WTC11 (cell line): ENCODE data around the gene TBC1D24. TPM values are rescaled to one million over a fixed set of nuclear protein-coding genes. Genes with fewer than 3 reads are reported as not detected.

Experiments
- ATAC-seq: fragments of 200-7000 bp; cut with Tn5 transposase; 2 replicates; pipeline ENCODE4 v1.10.0; 2021; ENCODE audit warnings: mild to moderate bottlenecking, moderate library complexity
- CTCF ChIA-PET: fragments of 300-600 bp; sonication (Branson Sonifier 250); formaldehyde crosslinking; loops from one replicate; lab custom pipeline; 2021; ENCODE audit warnings: antibody characterized with exemption; lab: Charles Lee
- POLR2A ChIA-PET: fragments of 350-600 bp; sonication (Branson Sonifier 250); formaldehyde crosslinking; loops from one replicate; lab custom pipeline; 2021; ENCODE audit warnings: antibody characterized with exemption; lab: Charles Lee
- DNase-seq: peaks from one replicate; pipeline ENCODE4 v3.0.0; 2021; ENCODE audit warnings: low spot score
- H3K27ac Mint-ChIP-seq: 2 replicates; pipeline ENCODE4 v1.8.0; 2021; ENCODE audit warnings: mixed read lengths
- H3K27me3 Mint-ChIP-seq: 2 replicates; pipeline ENCODE4 v1.8.0; 2021; ENCODE audit warnings: low read depth, mild to moderate bottlenecking, moderate library complexity, mixed read lengths
- H3K36me3 Mint-ChIP-seq: 2 replicates; pipeline ENCODE4 v1.8.0; 2021; ENCODE audit warnings: mixed read lengths
- H3K4me1 Mint-ChIP-seq: 2 replicates; pipeline ENCODE4 v1.8.0; 2022; ENCODE audit warnings: mixed read lengths
- H3K4me3 Mint-ChIP-seq: 2 replicates; pipeline ENCODE4 v1.8.0; 2021; ENCODE audit warnings: mild to moderate bottlenecking, moderate library complexity, mixed read lengths
- H3K9me3 Mint-ChIP-seq: 2 replicates; pipeline ENCODE4 v1.8.0; 2021; ENCODE audit warnings: mixed read lengths
- ATF3 ChIP-seq: sonication (generic); formaldehyde crosslinking; conservative IDR thresholded peaks from 2 replicates; pipeline ENCODE4 v1.8.1; 2022; ENCODE audit warnings: mild to moderate bottlenecking, missing genetic modification reagents
- EMX1 ChIP-seq: fragments of 250-450 bp; sonication (Bioruptor Pico); IDR thresholded peaks from 2 replicates; pipeline ENCODE4 v1.8.0; 2021; ENCODE audit warnings: mild to moderate bottlenecking
- FOXJ3 ChIP-seq: sonication (generic); formaldehyde crosslinking; IDR thresholded peaks from 2 replicates; pipeline ENCODE4 v1.9.0; 2021; ENCODE audit warnings: missing genetic modification reagents, mild to moderate bottlenecking, borderline replicate concordance
- FOXK1 ChIP-seq: sonication (generic); formaldehyde crosslinking; IDR thresholded peaks from 2 replicates; pipeline ENCODE4 v1.8.0; 2022; ENCODE audit warnings: mild to moderate bottlenecking, moderate library complexity, missing genetic modification reagents
- GABPB1 ChIP-seq: sonication (generic); formaldehyde crosslinking; IDR thresholded peaks from 2 replicates; pipeline ENCODE4 v1.8.1; 2023; ENCODE audit warnings: mild to moderate bottlenecking, missing genetic modification reagents
- JUN ChIP-seq: sonication (generic); formaldehyde crosslinking; IDR thresholded peaks from 2 replicates; pipeline ENCODE4 v1.8.0; 2023; ENCODE audit warnings: mild to moderate bottlenecking, missing genetic modification reagents
- MYBL2 ChIP-seq: sonication (generic); formaldehyde crosslinking; IDR thresholded peaks from 2 replicates; pipeline ENCODE4 v1.8.1; 2023; ENCODE audit warnings: mild to moderate bottlenecking, moderate library complexity, missing genetic modification reagents
- NFATC4 ChIP-seq: fragments of 250-450 bp; sonication (Bioruptor Pico); IDR thresholded peaks from 2 replicates; pipeline ENCODE4 v1.9.0; 2021; ENCODE audit warnings: mild to moderate bottlenecking
- NFE2L1 ChIP-seq: sonication (generic); formaldehyde crosslinking; IDR thresholded peaks from 2 replicates; pipeline ENCODE4 v1.8.1; 2023; ENCODE audit warnings: missing genetic modification reagents
- NR2C2 ChIP-seq: sonication (generic); formaldehyde crosslinking; IDR thresholded peaks from 2 replicates; pipeline ENCODE4 v1.8.0; 2022; ENCODE audit warnings: mild to moderate bottlenecking, missing genetic modification reagents
- OVOL2 ChIP-seq: fragments of 250-450 bp; sonication (Bioruptor Pico); IDR thresholded peaks from 2 replicates; pipeline ENCODE4 v1.9.0; 2021; ENCODE audit warnings: mild to moderate bottlenecking, borderline replicate concordance
- SP1 ChIP-seq: sonication (generic); formaldehyde crosslinking; conservative IDR thresholded peaks from 2 replicates; pipeline ENCODE4 v1.8.1; 2022; ENCODE audit warnings: missing genetic modification reagents
- TEAD4 ChIP-seq: sonication (generic); formaldehyde crosslinking; IDR thresholded peaks from 2 replicates; pipeline ENCODE4 v1.8.0; 2022; ENCODE audit warnings: mild to moderate bottlenecking, missing genetic modification reagents
- USF1 ChIP-seq: sonication (generic); formaldehyde crosslinking; IDR thresholded peaks from 2 replicates; pipeline ENCODE4 v1.8.0; 2022; ENCODE audit warnings: mild to moderate bottlenecking, missing genetic modification reagents
- USF2 ChIP-seq: sonication (generic); formaldehyde crosslinking; IDR thresholded peaks from 2 replicates; pipeline ENCODE4 v1.8.1; 2023; ENCODE audit warnings: mild to moderate bottlenecking, missing genetic modification reagents, moderate library complexity
- ZNF121 ChIP-seq: sonication (generic); formaldehyde crosslinking; IDR thresholded peaks from 2 replicates; pipeline ENCODE4 v1.8.0; 2023; ENCODE audit warnings: missing genetic modification reagents
- ZNF263 ChIP-seq: sonication (generic); formaldehyde crosslinking; IDR thresholded peaks from 2 replicates; pipeline ENCODE4 v1.8.1; 2022; ENCODE audit warnings: low read depth, mild to moderate bottlenecking, moderate library complexity, missing genetic modification reagents
- ZNF317 ChIP-seq: sonication (generic); formaldehyde crosslinking; IDR thresholded peaks from 2 replicates; pipeline ENCODE4 v1.8.1; 2023; ENCODE audit warnings: low read depth, mild to moderate bottlenecking, moderate library complexity, missing genetic modification reagents, borderline replicate concordance
- ZNF416 ChIP-seq: fragments of 250-450 bp; sonication (Bioruptor Pico); IDR thresholded peaks from 2 replicates; pipeline ENCODE4 v1.9.0; 2021; ENCODE audit warnings: mild to moderate bottlenecking, inconsistent platforms
- total RNA-seq: library from RNA; stranded (reverse); gene quantifications from 3 replicates; pipeline ENCODE4 v1.2.3, GENCODE V29; 2021
- TF ChIP-seq, protein P1 (sequence below): sonication (generic); formaldehyde crosslinking; conservative IDR thresholded peaks from 2 replicates; pipeline ENCODE4 v1.8.1; 2023; ENCODE audit warnings: mild to moderate bottlenecking, low read depth, missing genetic modification reagents, moderate library complexity

TBC1D24 gene
- total RNA-seq, 1 experiment from 2014 or later: 21.0 TPM

DNA sequence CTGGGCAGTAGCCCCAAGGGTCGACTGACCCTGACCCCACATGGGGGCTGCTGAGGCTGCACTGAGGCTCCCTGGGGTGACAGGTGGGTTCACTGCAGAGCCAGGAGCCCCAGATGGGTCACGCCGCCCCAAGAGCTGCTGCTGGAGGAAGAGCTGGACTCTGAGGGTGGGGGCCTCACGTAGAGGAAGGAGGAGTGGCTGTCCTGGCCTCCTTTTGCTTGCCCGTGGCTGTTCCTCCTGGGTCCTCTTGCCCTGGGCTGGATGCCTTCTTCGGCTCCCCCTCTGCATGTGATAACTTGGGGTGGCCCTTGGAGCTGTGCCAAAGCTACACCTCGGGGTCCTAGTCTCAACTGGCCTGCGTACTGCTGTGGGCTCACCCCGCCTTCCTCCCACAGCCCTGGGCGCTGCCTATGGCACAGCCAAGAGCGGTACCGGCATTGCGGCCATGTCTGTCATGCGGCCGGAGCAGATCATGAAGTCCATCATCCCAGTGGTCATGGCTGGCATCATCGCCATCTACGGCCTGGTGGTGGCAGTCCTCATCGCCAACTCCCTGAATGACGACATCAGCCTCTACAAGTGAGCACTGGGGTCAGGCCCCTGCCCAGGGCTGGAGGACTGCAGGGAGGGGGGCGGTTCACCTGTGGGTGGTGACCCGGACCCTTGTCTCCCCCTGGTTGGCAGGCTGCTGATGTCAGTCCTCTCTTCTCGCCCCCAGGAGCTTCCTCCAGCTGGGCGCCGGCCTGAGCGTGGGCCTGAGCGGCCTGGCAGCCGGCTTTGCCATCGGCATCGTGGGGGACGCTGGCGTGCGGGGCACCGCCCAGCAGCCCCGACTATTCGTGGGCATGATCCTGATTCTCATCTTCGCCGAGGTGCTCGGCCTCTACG, 44.1 kb downstream of the TBC1D24 start:
- POLR2A ChIA-PET: interaction anchor here (3.7 kb wide), 1 partner anchor 12 kb away, joined by 17 read pairs; the partner anchor contains the start of gene CEMP1
- DNase-seq (no peak), ATAC-seq (no peak)
- H3K4me1 Mint-ChIP-seq: peaks cover 26% of the 10 kb centered on the region
- TF ChIP-seq, protein P1, sequence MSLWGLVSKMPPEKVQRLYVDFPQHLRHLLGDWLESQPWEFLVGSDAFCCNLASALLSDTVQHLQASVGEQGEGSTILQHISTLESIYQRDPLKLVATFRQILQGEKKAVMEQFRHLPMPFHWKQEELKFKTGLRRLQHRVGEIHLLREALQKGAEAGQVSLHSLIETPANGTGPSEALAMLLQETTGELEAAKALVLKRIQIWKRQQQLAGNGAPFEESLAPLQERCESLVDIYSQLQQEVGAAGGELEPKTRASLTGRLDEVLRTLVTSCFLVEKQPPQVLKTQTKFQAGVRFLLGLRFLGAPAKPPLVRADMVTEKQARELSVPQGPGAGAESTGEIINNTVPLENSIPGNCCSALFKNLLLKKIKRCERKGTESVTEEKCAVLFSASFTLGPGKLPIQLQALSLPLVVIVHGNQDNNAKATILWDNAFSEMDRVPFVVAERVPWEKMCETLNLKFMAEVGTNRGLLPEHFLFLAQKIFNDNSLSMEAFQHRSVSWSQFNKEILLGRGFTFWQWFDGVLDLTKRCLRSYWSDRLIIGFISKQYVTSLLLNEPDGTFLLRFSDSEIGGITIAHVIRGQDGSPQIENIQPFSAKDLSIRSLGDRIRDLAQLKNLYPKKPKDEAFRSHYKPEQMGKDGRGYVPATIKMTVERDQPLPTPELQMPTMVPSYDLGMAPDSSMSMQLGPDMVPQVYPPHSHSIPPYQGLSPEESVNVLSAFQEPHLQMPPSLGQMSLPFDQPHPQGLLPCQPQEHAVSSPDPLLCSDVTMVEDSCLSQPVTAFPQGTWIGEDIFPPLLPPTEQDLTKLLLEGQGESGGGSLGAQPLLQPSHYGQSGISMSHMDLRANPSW (CRISPR knock-in tag): no peak
- TF ChIP-seq NFE2L1 (no peak), MYBL2 (no peak), JUN (no peak), USF2 (no peak), USF1 (CRISPR knock-in tag) (no peak), FOXJ3 (no peak), GABPB1 (CRISPR knock-in tag) (no peak), ZNF263 (CRISPR knock-in tag) (no peak), FOXK1 (CRISPR knock-in tag) (no peak), NR2C2 (CRISPR knock-in tag) (no peak), NFATC4 (CRISPR knock-in tag) (no peak), ZNF416 (CRISPR knock-in tag) (no peak), ZNF317 (CRISPR knock-in tag) (no peak), ZNF121 (no peak), OVOL2 (CRISPR knock-in tag) (no peak), SP1 (CRISPR knock-in tag) (no peak)
- H3K9me3 Mint-ChIP-seq: no peaks in the 10 kb centered on the region
- H3K27ac Mint-ChIP-seq: peak overlapping the region; percentile 97
- H3K27me3 Mint-ChIP-seq: no peaks in the 10 kb centered on the region
- peak overlapping the region; percentile 62 for H3K4me3 Mint-ChIP-seq
- H3K36me3 Mint-ChIP-seq: no peaks in the 10 kb centered on the region; the same call in 1 of the 2 replicates
- CTCF ChIA-PET: interaction anchor here (0.7 to 1.8 kb wide), 6 partner anchors 8 to 324 kb away, joined by 3 to 13 read pairs (median 4); partner anchors contain the start of gene CEMP1

- POLR2A ChIA-PET: interaction anchor here (0.5 to 3.7 kb wide), 6 partner anchors 12 to 364 kb away, joined by 3 to 17 read pairs (median 4); partner anchors contain the start of genes CEMP1, TBC1D24, TEDC2 and TRAF7
- H3K36me3 Mint-ChIP-seq: peaks cover 6% of the 10 kb centered on the region
- DNase-seq: no peak
- TF ChIP-seq EMX1 (no peak), TEAD4 (CRISPR knock-in tag) (no peak), ATF3 (no peak)
- TF ChIP-seq, all 79 proteins: peak for 0
- Mint-ChIP-seq H3K9me3 (no peaks in the 10 kb centered on the region), H3K27ac (peak overlapping the region; percentile 97), H3K4me3 (peak overlapping the region; percentile 62), H3K27me3 (no peaks in the 10 kb centered on the region), H3K4me1 (peaks cover 30% of the 10 kb centered on the region)
- ATAC-seq: no peak
- CTCF ChIA-PET: interaction anchor here (0.7 to 2.1 kb wide), 6 partner anchors 8 to 325 kb away, joined by 3 to 13 read pairs (median 6); partner anchors contain the start of gene CEMP1
Observed at GRCh38 chr16:2519711-2520080, 44.8 kb downstream of the TBC1D24 start.
